Thoracic aorta endothelial cell (primary cell): ENCODE measurements around the gene ROGDI. TPM values are rescaled to one million over a fixed set of nuclear protein-coding genes. Genes with fewer than 3 reads are reported as not detected.

Experiments used
- small RNA-seq: library from RNA; depleted of rRNA; stranded (forward); fragments of <200 nt; gene quantifications from one replicate; pipeline ENCODE3, GENCODE V24; 2012
- total RNA-seq: library from RNA; depleted of rRNA; stranded (reverse); fragments of >200 nt; gene quantifications from 2 replicates; pipeline ENCODE4 v1.2.3, GENCODE V29; 2012

Gene ROGDI, protein sequence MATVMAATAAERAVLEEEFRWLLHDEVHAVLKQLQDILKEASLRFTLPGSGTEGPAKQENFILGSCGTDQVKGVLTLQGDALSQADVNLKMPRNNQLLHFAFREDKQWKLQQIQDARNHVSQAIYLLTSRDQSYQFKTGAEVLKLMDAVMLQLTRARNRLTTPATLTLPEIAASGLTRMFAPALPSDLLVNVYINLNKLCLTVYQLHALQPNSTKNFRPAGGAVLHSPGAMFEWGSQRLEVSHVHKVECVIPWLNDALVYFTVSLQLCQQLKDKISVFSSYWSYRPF
- 7.4 and 8.0 TPM in 2 replicates for total RNA-seq

GRCh38 chr16:4801962-4802658 is at the start of gene ROGDI:
Gene ROGDI (minus strand): TSS chr16:4802633. CDS start chr16:4802571, 62 bp downstream.

GRCh38 chr16:4846901-4847773 is 44.7 kb upstream of the ROGDI start, which contains the start of the genes GLYR1 and UBN1:
Gene GLYR1 (minus strand): TSS chr16:4847288. CDS start chr16:4847265, 23 bp downstream.
Gene UBN1 (plus strand): TSS chr16:4847481. CDS start chr16:4852918, 5,437 bp downstream.

DNA sequence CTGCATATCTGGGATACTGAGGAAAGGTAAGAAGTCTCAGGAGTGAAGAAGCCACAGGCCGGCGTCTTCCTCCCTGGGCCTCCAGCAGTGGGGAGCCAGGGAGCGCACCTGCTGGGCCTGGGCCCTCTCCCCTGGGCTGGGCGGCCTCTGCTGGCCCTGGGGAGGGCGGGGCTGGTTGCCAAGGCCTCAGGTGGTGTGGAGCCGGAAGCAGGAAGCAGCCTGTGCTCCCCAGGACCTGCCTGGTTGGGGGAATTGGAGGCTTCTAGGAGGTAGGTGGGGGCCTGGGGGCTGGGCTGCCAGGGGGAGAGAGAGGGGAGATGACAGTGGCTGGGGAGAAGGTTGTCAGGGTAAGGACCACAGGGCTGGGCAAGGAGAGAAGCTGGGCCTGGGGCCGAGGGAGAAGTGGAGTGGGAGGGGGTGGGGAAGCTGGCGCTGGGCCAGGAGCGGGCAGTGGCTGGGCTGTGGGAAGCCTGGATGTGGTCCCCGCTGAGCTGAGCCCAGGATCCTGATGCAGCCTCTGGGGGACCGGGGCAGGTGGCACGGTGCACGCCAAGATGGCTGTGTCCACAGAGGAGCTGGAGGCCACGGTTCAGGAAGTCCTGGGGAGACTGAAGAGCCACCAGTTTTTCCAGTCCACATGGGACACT is 7.1 kb downstream of the ROGDI start, which contains the start of gene SMIM22:
TSS of gene SMIM22 (plus strand) at position 189 of the 647 bp plus-strand sequence. CDS start at position 555, 366 bp downstream.

DNA sequence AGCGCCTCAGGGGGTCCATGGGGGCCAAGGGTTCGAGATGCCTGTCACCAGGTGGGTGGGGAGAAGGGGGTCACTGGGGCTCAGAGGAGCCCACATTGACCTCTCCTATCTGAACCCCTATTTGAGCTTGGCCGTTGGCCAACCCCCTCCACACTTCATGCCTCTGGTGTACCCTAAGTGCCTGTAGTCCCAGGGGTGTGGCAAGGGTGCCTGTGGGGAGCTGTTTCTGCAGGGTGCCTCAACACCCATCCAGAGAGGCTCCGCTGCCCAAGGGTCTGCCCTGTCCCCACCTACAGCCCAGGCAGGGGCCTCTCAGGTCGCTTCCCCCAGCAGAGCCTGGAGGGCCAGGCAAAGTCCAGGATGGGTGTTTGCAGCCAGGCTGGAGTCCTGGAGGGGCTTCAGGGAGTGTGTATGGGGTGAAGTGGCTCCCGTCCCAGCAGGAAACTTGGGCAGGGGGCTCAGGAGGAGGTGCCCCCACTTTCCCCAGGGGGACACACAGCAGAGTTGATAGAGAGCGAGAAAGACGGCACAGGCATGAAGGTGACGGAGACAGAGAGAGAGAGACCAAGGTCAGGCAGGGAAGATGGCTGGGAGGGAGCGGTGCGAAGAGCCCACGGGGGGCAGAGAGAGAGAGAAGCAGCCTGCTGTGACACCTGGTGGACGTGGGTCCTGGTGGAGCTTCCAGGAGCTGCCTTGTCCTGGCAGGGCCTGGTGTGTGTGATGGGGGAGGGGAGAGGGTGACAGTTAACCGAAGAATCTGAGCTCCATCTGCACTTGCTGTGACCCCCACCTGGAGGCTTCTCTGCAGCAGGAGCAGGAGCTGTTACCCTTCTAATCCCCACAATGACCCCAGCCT is 14.6 kb downstream of the ROGDI start, which contains the start of gene SEPTIN12:
TSS of gene SEPTIN12 (minus strand) at position 719 of the 856 bp plus-strand sequence. CDS start at position 19, 700 bp downstream.

GRCh38 chr16:4766875-4767628 is 35.4 kb downstream of the ROGDI start, which contains the start of gene ZNF500:
Gene ZNF500 (minus strand): TSS chr16:4767162. CDS start chr16:4765978, 1,184 bp downstream.

Small RNA genes within 50 kb of the gene (small RNA-seq; reads per million reads assigned to genes)
- gene RF00017: not detected

Other genes starting within 250 kb of the ROGDI start
- gene C16orf96, start 246.3 kb downstream of the ROGDI start, total RNA-seq: 0.07 TPM in 1 of 2 replicates, not detected in the other
- 5.7 and 6.1 TPM in 2 replicates for gene UBALD1, start 187.7 kb downstream of the ROGDI start, total RNA-seq
- gene MGRN1, start 177.8 kb downstream of the ROGDI start, total RNA-seq: 38.4 and 52.8 TPM in 2 replicates
- gene NUDT16L1, start 109.1 kb downstream of the ROGDI start, total RNA-seq: 14.4 and 20.1 TPM in 2 replicates
- 16.7 and 18.1 TPM in 2 replicates for gene ANKS3, start 68.4 kb downstream of the ROGDI start, total RNA-seq
- gene DNAAF8, start 68.1 kb downstream of the ROGDI start, total RNA-seq: 0.14 and 0.93 TPM in 2 replicates
- 8.6 and 12.5 TPM in 2 replicates for gene ZNF500, start 35.5 kb downstream of the ROGDI start, total RNA-seq
- not detected in 2 replicates for gene SEPTIN12, start 14.3 kb downstream of the ROGDI start, total RNA-seq
- gene SMIM22, start 7.3 kb downstream of the ROGDI start, total RNA-seq: not detected in 2 replicates
- 79.1 and 91.8 TPM in 2 replicates for gene GLYR1, start 44.7 kb upstream of the ROGDI start, total RNA-seq
- 52.6 and 53.7 TPM in 2 replicates for gene UBN1, start 44.8 kb upstream of the ROGDI start, total RNA-seq
- 0.14 and 0.27 TPM in 2 replicates for gene PPL, start 134.5 kb upstream of the ROGDI start, total RNA-seq
- not detected in 2 replicates for gene SEC14L5, start 155.7 kb upstream of the ROGDI start, total RNA-seq
- 17.3 and 23.8 TPM in 2 replicates for gene NAGPA, start 231.3 kb upstream of the ROGDI start, total RNA-seq